Measurements from ENCODE around the gene ST3GAL3. TPM values are rescaled to one million over a fixed set of nuclear protein-coding genes. Genes with fewer than 3 reads are reported as not detected.

The ST3GAL3 gene
- total RNA-seq, 1 experiment from 2014 or later, result 8.3 TPM

- Mint-ChIP-seq H3K4me3 (no peak overlapping the region), H3K9me3 (peaks cover 13 to 14% of the 10 kb centered on the region in 2 experiments; a peak in 4 of 5 replicates), H3K4me1 (peaks cover 15 to 19% of the 10 kb centered on the region in 2 experiments), H3K27me3 (ENCODE audit: low read depth) (no peaks in the 10 kb centered on the region), H3K27ac (no peak overlapping the region), H3K36me3 (ENCODE audit: insufficient read depth in 1 of 3, low read depth in 3 of 3) (peaks cover 9 to 22% (median 10%) of the 10 kb centered on the region in 3 experiments; a peak in 6 of 7 replicates)
- Histone ChIP-seq H3K4me2 (ENCODE audit: insufficient read depth, insufficient read length, low read length) (no peak overlapping the region), H4K20me1 (ENCODE audit: control insufficient read depth, insufficient read depth, insufficient read length) (no peaks in the 10 kb centered on the region), H4K5ac (ENCODE audit: insufficient read length, low read depth, low read length) (no peak overlapping the region), H3K23ac (ENCODE audit: insufficient read length, low read depth, low read length) (no peak overlapping the region), H2AK5ac (ENCODE audit: insufficient read length, low read length) (no peak overlapping the region), H3K79me2 (ENCODE audit: insufficient read depth, low read length) (no peaks in the 10 kb centered on the region), H2AFZ (ENCODE audit: low read length) (no peak overlapping the region), H4K91ac (ENCODE audit: insufficient read length, low read depth, low read length) (no peak overlapping the region), H3K27me3 (ENCODE audit: insufficient read depth, low read length) (no peaks in the 10 kb centered on the region), H3K79me1 (ENCODE audit: insufficient read depth, low read depth, low read length, poor library complexity, severe bottlenecking) (no peaks in the 10 kb centered on the region), H3K14ac (ENCODE audit: insufficient read depth, low read length) (no peak overlapping the region), H3T11ph (ENCODE audit: low read length) (no peak overlapping the region), H2BK15ac (ENCODE audit: low read depth, low read length) (no peak overlapping the region), H3K4ac (ENCODE audit: low read depth, low read length) (no peak overlapping the region), H3K27ac (ENCODE audit: insufficient read length, low read depth, low read length) (no peak overlapping the region), H3K9ac (ENCODE audit: extremely low read depth, insufficient read length, low read length) (no peak overlapping the region), H2BK12ac (ENCODE audit: insufficient read length, low read depth, low read length) (no peak overlapping the region), H3K56ac (ENCODE audit: insufficient read length, low read depth, low read length) (no peak overlapping the region), H2BK5ac (ENCODE audit: insufficient read length, low read length) (no peak overlapping the region), H3K4me1 (ENCODE audit: insufficient read depth, low read length) (no peaks in the 10 kb centered on the region), H2BK120ac (ENCODE audit: low read depth, low read length, poor library complexity, severe bottlenecking) (no peak overlapping the region), H3K9me3 (ENCODE audit: control insufficient read depth, low read depth, low read length) (no peaks in the 10 kb centered on the region), H4K8ac (replicated peaks; ENCODE audit: insufficient read length, low read depth, low read length) (no peak overlapping the region), H3K18ac (ENCODE audit: insufficient read length, low read depth, low read length) (no peak overlapping the region), H2BK20ac (ENCODE audit: low read depth, low read length, poor library complexity, severe bottlenecking) (no peak overlapping the region), H3K23me2 (ENCODE audit: insufficient read length, low read depth, low read length, poor library complexity, severe bottlenecking) (no peaks in the 10 kb centered on the region)
- peak; percentile 55 for TF ChIP-seq CTCF (conservative IDR thresholded peaks at IDR 0.05)
- no peak for DNase-seq
- WGBS (ENCODE audit: extremely low coverage, insufficient read length, low lambda C conversion rate), result no CpG with 5 or more reads among the region's 1 CpG
Observed at GRCh38 chr1:43779266-43779665, 71.9 kb downstream of the ST3GAL3 start.
